GM18907 (cell line): ENCODE data around the gene AMHR2.

ENCODE experiments used
- ATAC-seq: cut with Tn5 transposase; IDR thresholded peaks from one replicate; pipeline ENCODE4 v1.9.1; 2021; ENCODE audit warnings: mild to moderate bottlenecking, moderate library complexity; ENCODE audit not compliant: unreplicated experiment

Gene AMHR2

GRCh38 chr12:53452159-53453077 is 28.8 kb downstream of the AMHR2 start:
- no peak for ATAC-seq

- ATAC-seq: no peak
Observed at GRCh38 chr12:53453953-53454640, 30.4 kb downstream of the AMHR2 start.

- no peak for ATAC-seq
Observed at GRCh38 chr12:53454707-53455106, 31.1 kb downstream of the AMHR2 start.

GRCh38 chr12:53456654-53457366 is 33.2 kb downstream of the AMHR2 start:
- no peak for ATAC-seq

GRCh38 chr12:53459097-53459496 is 35.4 kb downstream of the AMHR2 start:
- ATAC-seq: no peak

- no peak for ATAC-seq
Observed at GRCh38 chr12:53461059-53461458, 37.4 kb downstream of the AMHR2 start.

GRCh38 chr12:53461591-53461990 is 37.9 kb downstream of the AMHR2 start:
- no peak for ATAC-seq

- ATAC-seq: no peak
Observed at GRCh38 chr12:53462935-53463334, 39.3 kb downstream of the AMHR2 start.

- ATAC-seq: no peak
Observed at GRCh38 chr12:53463802-53464560, 40.3 kb downstream of the AMHR2 start.

- ATAC-seq: no peak
Observed at GRCh38 chr12:53464685-53465418, 41.2 kb downstream of the AMHR2 start.

GRCh38 chr12:53465679-53466078 is 42.0 kb downstream of the AMHR2 start:
- ATAC-seq: no peak

GRCh38 chr12:53466640-53467039 is 43.0 kb downstream of the AMHR2 start:
- ATAC-seq: no peak

- ATAC-seq: no peak
Observed at GRCh38 chr12:53467082-53467481, 43.4 kb downstream of the AMHR2 start.

- ATAC-seq: no peak
Observed at GRCh38 chr12:53467880-53468279, 44.2 kb downstream of the AMHR2 start.

GRCh38 chr12:53468282-53468681 is 44.6 kb downstream of the AMHR2 start:
- ATAC-seq: no peak

GRCh38 chr12:53472056-53472582 is 48.5 kb downstream of the AMHR2 start:
- ATAC-seq: no peak

GRCh38 chr12:53474077-53474476 is 50.4 kb downstream of the AMHR2 start:
- ATAC-seq: no peak

GRCh38 chr12:53474819-53475218 is 51.2 kb downstream of the AMHR2 start:
- ATAC-seq: no peak

GRCh38 chr12:53476769-53477209 is 53.1 kb downstream of the AMHR2 start:
- no peak for ATAC-seq

- ATAC-seq: no peak
Observed at GRCh38 chr12:53478865-53479264, 55.2 kb downstream of the AMHR2 start.
